HepG2 (cell line): Measurements from ENCODE around the gene HDHD3. TPM values are rescaled to one million over a fixed set of nuclear protein-coding genes. Genes with fewer than 3 reads are reported as not detected.

Experiments
- KAT8 ChIP-seq: IDR thresholded peaks from 2 replicates; pipeline ENCODE4 v1.6.1; 2016; ENCODE audit warnings: missing genetic modification reagents, missing compliant biosample characterization
- TOPORS ChIP-seq: sonication (generic); formaldehyde crosslinking; IDR thresholded peaks from 2 replicates; pipeline ENCODE4 v1.8.0; 2023; ENCODE audit warnings: mild to moderate bottlenecking, missing genetic modification reagents
- ZNF160 ChIP-seq: sonication (generic); formaldehyde crosslinking; IDR thresholded peaks from 2 replicates; pipeline ENCODE4 v1.8.0; 2022; ENCODE audit warnings: mild to moderate bottlenecking, inconsistent platforms, missing genetic modification reagents
- ZNF234 ChIP-seq: sonication (generic); formaldehyde crosslinking; conservative IDR thresholded peaks from 2 replicates; pipeline ENCODE4 v1.5.1; 2020; ENCODE audit warnings: mild to moderate bottlenecking, missing genetic modification reagents
- ZNF263 ChIP-seq: sonication (generic); formaldehyde crosslinking; IDR thresholded peaks from 2 replicates; pipeline ENCODE4 v1.4.0; 2020; ENCODE audit warnings: missing genetic modification reagents
- ZNF547 ChIP-seq: sonication (generic); formaldehyde crosslinking; IDR thresholded peaks from 2 replicates; pipeline ENCODE4 v1.5.1; 2020; ENCODE audit warnings: mild to moderate bottlenecking, missing genetic modification reagents
- ZNF780A ChIP-seq: sonication (generic); formaldehyde crosslinking; IDR thresholded peaks from 2 replicates; pipeline ENCODE4 v1.8.0; 2022; ENCODE audit warnings: mild to moderate bottlenecking, missing genetic modification reagents, moderate library complexity
- ZNF850 ChIP-seq: sonication (generic); formaldehyde crosslinking; conservative IDR thresholded peaks from 2 replicates; pipeline ENCODE4 v1.9.0; 2021; ENCODE audit warnings: mild to moderate bottlenecking, missing genetic modification reagents
- ZNF891 ChIP-seq: sonication (generic); formaldehyde crosslinking; IDR thresholded peaks from 2 replicates; pipeline ENCODE4 v1.5.0; 2020; ENCODE audit warnings: mild to moderate bottlenecking, missing genetic modification reagents
- polyA plus RNA-seq, 8 experiments: library from polyadenylated mRNA; depleted of rRNA in 3 of 8; stranded (reverse) in 7 of 8; unstranded in 1 of 8; fragments of >200 nt; fragmentation: Illumina TruSeq in 4 of 8; extraction: Trizol in 4 of 8; gene quantifications; 2 replicates each; pipeline versions ENCODE4 v1.2.1 to v1.2.3, GENCODE V29; 2011 to 2016; ENCODE audit warnings: low read depth in 4 of 8, missing spikeins in 1 of 8, mixed read lengths in 1 of 8; ENCODE audit not compliant: insufficient read depth in 1 of 8
- total RNA-seq, 5 experiments: library from RNA; depleted of rRNA; stranded (reverse); fragments of >200 nt; fragmentation: Illumina TruSeq; extraction: Trizol; gene quantifications; 2 replicates each; pipeline ENCODE4 v1.2.3, GENCODE V29; 2016; ENCODE audit warnings: low read depth in 1 of 5
- TF ChIP-seq, protein P1 (sequence below): sonication (generic); formaldehyde crosslinking; IDR thresholded peaks from 2 replicates; pipeline ENCODE4 v1.4.0; 2020; ENCODE audit warnings: missing genetic modification reagents
- TF ChIP-seq, protein P2 (sequence below): sonication (generic); formaldehyde crosslinking; conservative IDR thresholded peaks from 2 replicates; pipeline ENCODE4 v1.8.1; 2023; ENCODE audit warnings: missing genetic modification reagents
- TF ChIP-seq, protein P3 (sequence below): sonication (generic); formaldehyde crosslinking; IDR thresholded peaks from 2 replicates; pipeline ENCODE4 v1.5.0; 2020; ENCODE audit warnings: mild to moderate bottlenecking, missing genetic modification reagents, borderline replicate concordance
- TF ChIP-seq, protein P4 (sequence below): sonication (generic); formaldehyde crosslinking; IDR thresholded peaks from 2 replicates; pipeline ENCODE4 v1.8.1; 2023; ENCODE audit warnings: mild to moderate bottlenecking, missing genetic modification reagents, borderline replicate concordance
- TF ChIP-seq, protein P5 (sequence below): sonication (generic); formaldehyde crosslinking; IDR thresholded peaks from 2 replicates; pipeline ENCODE4 v1.5.0; 2020; ENCODE audit warnings: missing genetic modification reagents

Gene HDHD3
- total and polyA plus RNA-seq, 2 of the 13 experiments (the other 11 are each of a cell fraction or from before 2014, with no cell fraction given), result 23.1 to 38.5 TPM

DNA sequence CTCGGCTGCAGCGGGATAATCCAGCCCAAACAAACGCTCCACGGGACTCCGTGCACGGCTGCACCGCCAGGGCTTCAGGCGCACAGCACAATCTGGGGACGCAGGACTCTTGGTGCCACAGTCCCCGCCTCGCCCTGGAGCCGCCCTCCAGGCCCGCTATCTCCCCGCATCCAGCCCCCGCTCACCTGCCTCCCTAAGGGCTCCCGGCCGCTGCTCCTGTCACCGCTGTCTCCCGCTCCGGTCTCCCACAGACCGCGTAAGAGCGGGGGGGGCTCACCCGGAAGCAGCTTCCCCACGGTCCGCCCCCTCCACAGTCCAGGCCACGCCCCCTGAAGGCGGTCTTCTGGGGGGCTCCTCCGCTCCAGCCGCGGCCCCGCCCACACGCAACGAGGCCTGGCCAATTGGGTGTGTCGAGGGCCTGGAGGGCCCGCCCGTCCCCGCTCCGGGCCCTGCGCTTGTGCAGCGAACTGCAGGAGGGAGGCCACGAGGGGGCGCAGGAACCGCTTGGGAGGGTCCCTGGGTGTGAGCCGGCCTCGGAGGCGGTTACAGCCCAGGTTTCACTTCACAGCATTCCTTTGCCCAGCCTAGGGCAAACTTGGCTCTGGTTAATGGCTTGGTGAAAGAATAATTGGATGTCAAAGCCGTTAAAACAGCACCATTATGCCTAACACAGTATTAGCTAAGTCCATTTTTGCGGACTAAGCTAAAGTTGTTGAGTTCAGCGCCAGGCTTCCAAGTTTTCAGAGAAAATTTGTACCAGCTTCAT lies 24.4 kb upstream of the HDHD3 start, which contains the start of gene ALAD (continued):
- TF ChIP-seq, protein P1, sequence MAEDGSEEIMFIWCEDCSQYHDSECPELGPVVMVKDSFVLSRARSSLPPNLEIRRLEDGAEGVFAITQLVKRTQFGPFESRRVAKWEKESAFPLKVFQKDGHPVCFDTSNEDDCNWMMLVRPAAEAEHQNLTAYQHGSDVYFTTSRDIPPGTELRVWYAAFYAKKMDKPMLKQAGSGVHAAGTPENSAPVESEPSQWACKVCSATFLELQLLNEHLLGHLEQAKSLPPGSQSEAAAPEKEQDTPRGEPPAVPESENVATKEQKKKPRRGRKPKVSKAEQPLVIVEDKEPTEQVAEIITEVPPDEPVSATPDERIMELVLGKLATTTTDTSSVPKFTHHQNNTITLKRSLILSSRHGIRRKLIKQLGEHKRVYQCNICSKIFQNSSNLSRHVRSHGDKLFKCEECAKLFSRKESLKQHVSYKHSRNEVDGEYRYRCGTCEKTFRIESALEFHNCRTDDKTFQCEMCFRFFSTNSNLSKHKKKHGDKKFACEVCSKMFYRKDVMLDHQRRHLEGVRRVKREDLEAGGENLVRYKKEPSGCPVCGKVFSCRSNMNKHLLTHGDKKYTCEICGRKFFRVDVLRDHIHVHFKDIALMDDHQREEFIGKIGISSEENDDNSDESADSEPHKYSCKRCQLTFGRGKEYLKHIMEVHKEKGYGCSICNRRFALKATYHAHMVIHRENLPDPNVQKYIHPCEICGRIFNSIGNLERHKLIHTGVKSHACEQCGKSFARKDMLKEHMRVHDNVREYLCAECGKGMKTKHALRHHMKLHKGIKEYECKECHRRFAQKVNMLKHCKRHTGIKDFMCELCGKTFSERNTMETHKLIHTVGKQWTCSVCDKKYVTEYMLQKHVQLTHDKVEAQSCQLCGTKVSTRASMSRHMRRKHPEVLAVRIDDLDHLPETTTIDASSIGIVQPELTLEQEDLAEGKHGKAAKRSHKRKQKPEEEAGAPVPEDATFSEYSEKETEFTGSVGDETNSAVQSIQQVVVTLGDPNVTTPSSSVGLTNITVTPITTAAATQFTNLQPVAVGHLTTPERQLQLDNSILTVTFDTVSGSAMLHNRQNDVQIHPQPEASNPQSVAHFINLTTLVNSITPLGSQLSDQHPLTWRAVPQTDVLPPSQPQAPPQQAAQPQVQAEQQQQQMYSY (CRISPR knock-in tag), result peak; percentile 41; the same call in 1 of the 2 replicates
- TF ChIP-seq ZNF234 (CRISPR knock-in tag) (no peak), ZNF891 (CRISPR knock-in tag) (peak; percentile 81; the same call in 1 of the 2 replicates), ZNF160 (CRISPR knock-in tag) (peak; percentile 68; the same call in 1 of the 2 replicates), TOPORS (no peak), ZNF780A (CRISPR knock-in tag) (no peak), KAT8 (CRISPR knock-in tag) (peak; percentile 68), ZNF263 (CRISPR knock-in tag) (peak; percentile 54; the same call in 1 of the 2 replicates), ZNF547 (CRISPR knock-in tag) (no peak; the same call in 1 of the 2 replicates), ZNF850 (no peak)
- TF ChIP-seq, protein P2, sequence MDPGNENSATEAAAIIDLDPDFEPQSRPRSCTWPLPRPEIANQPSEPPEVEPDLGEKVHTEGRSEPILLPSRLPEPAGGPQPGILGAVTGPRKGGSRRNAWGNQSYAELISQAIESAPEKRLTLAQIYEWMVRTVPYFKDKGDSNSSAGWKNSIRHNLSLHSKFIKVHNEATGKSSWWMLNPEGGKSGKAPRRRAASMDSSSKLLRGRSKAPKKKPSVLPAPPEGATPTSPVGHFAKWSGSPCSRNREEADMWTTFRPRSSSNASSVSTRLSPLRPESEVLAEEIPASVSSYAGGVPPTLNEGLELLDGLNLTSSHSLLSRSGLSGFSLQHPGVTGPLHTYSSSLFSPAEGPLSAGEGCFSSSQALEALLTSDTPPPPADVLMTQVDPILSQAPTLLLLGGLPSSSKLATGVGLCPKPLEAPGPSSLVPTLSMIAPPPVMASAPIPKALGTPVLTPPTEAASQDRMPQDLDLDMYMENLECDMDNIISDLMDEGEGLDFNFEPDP (CRISPR knock-in tag), result no peak
- TF ChIP-seq, protein P3, sequence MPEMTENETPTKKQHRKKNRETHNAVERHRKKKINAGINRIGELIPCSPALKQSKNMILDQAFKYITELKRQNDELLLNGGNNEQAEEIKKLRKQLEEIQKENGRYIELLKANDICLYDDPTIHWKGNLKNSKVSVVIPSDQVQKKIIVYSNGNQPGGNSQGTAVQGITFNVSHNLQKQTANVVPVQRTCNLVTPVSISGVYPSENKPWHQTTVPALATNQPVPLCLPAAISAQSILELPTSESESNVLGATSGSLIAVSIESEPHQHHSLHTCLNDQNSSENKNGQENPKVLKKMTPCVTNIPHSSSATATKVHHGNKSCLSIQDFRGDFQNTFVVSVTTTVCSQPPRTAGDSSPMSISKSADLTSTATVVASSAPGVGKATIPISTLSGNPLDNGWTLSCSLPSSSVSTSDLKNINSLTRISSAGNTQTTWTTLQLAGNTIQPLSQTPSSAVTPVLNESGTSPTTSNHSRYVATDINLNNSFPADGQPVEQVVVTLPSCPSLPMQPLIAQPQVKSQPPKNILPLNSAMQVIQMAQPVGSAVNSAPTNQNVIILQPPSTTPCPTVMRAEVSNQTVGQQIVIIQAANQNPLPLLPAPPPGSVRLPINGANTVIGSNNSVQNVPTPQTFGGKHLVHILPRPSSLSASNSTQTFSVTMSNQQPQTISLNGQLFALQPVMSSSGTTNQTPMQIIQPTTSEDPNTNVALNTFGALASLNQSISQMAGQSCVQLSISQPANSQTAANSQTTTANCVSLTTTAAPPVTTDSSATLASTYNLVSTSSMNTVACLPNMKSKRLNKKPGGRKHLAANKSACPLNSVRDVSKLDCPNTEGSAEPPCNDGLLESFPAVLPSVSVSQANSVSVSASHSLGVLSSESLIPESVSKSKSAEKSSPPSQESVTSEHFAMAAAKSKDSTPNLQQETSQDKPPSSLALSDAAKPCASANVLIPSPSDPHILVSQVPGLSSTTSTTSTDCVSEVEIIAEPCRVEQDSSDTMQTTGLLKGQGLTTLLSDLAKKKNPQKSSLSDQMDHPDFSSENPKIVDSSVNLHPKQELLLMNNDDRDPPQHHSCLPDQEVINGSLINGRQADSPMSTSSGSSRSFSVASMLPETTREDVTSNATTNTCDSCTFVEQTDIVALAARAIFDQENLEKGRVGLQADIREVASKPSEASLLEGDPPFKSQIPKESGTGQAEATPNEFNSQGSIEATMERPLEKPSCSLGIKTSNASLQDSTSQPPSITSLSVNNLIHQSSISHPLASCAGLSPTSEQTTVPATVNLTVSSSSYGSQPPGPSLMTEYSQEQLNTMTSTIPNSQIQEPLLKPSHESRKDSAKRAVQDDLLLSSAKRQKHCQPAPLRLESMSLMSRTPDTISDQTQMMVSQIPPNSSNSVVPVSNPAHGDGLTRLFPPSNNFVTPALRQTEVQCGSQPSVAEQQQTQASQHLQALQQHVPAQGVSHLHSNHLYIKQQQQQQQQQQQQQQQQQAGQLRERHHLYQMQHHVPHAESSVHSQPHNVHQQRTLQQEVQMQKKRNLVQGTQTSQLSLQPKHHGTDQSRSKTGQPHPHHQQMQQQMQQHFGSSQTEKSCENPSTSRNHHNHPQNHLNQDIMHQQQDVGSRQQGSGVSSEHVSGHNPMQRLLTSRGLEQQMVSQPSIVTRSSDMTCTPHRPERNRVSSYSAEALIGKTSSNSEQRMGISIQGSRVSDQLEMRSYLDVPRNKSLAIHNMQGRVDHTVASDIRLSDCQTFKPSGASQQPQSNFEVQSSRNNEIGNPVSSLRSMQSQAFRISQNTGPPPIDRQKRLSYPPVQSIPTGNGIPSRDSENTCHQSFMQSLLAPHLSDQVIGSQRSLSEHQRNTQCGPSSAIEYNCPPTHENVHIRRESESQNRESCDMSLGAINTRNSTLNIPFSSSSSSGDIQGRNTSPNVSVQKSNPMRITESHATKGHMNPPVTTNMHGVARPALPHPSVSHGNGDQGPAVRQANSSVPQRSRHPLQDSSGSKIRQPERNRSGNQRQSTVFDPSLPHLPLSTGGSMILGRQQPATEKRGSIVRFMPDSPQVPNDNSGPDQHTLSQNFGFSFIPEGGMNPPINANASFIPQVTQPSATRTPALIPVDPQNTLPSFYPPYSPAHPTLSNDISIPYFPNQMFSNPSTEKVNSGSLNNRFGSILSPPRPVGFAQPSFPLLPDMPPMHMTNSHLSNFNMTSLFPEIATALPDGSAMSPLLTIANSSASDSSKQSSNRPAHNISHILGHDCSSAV (CRISPR knock-in tag), result peak; percentile 71; the same call in 1 of the 2 replicates
- TF ChIP-seq, protein P4, sequence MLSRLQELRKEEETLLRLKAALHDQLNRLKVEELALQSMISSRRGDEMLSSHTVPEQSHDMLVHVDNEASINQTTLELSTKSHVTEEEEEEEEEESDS (CRISPR knock-in tag), result 0 out of 2 replicates have a peak, but pooled peaks have one; percentile 14
- TF ChIP-seq, protein P5, sequence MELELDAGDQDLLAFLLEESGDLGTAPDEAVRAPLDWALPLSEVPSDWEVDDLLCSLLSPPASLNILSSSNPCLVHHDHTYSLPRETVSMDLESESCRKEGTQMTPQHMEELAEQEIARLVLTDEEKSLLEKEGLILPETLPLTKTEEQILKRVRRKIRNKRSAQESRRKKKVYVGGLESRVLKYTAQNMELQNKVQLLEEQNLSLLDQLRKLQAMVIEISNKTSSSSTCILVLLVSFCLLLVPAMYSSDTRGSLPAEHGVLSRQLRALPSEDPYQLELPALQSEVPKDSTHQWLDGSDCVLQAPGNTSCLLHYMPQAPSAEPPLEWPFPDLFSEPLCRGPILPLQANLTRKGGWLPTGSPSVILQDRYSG (CRISPR knock-in tag), result 0 out of 2 replicates have a peak, but pooled peaks have one; percentile 62
